ENCODE results near the gene ADAMTS4.

ADAMTS4 gene

DNA sequence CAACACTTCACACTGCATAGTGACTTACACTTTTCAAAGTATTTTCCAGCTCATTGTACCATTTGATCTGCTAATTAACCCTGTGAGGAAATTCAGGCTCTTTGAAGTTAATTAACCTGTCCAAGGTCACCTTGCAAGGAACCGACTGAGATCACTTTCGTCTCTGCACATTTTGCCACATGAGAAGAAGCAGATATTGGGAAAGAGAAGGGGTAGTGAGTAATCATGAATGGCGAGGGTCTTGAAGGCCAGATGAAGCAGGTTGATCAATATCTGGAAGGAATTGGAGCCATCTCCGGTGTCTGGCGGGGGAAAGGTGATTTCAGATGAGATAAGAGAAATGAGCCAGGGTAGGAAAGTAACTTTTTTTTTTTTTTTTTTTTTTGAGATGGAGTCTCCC is 21.1 kb upstream of the ADAMTS4 start:
- no peak for DNase-seq (ENCODE audit: low spot score)

- DNase-seq (ENCODE audit: low spot score) = no peak
These were observed 20.4 kb upstream of the ADAMTS4 start for GRCh38 chr1:161219078-161219892.

DNA sequence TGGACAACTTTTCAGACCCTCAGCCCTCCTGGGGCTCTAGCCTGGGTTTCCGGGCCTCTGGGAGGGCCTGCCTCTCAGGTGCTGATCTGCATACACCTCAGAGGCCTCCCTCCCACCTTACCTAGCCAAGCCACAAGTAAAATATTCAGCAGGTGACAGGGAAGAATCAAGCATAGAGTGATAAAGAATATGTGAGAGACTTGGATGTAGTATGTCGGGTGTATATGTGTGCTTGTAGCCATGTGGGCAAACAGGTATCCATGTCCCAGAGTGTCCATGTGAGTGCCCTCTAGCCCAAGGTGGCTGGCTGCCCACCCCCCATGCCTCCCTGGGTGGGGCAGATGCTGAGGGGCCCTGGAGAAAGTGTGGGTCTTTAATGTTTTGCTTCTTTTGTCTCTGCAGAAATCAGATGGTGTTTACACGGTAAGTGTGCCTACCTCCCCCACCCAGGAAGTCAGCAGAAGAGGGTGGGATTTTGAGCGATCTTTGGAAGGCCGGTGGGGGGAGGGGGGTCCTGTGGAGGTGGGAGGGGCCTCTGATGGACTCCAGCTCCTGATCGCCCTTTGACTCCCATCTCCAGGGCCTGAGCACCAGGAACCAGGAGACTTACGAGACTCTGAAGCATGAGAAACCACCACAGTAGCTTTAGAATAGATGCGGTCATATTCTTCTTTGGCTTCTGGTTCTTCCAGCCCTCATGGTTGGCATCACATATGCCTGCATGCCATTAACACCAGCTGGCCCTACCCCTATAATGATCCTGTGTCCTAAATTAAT is 19.6 kb upstream of the ADAMTS4 start:
- DNase-seq (ENCODE audit: low spot score) = no peak

DNA sequence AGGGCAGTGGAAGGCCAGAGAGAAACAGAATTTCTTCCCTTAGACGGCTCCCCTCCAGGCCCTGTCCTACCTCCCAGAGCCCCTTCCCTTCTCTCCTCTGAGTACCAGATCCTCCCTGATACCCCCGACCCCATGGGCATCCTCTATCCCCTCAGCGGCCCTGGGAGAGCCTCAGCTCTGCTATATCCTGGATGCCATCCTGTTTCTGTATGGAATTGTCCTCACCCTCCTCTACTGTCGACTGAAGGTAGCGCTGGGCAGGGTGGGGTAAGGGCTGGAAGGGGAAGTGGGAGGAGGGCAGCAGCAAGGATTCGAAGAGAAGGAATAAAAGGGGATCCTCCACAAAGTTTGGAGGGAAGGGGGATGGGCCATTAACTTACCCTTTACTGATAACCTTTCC is 19.0 kb upstream of the ADAMTS4 start:
- DNase-seq (ENCODE audit: low spot score) = no peak

- no peak for DNase-seq (ENCODE audit: low spot score)
These were observed 18.3 kb upstream of the ADAMTS4 start for GRCh38 chr1:161216945-161217712.

DNA sequence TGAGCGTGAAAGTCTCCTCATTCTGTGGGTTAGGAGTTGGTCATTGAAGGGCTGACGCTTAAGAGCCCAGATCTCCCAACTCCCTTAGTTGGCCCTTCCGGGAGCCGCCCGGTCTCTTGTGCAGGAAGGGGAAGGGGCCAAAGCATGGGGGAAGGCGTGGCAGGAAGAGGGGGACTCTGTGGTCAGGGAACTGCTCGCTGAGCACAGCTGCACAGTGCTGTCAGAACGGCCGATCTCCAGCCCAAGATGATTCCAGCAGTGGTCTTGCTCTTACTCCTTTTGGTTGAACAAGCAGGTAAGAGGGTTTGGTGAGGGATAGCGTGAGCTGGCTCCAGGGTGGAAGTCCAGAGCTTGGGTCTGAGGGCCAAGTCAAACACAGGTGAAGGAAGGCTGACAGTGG is 16.2 kb upstream of the ADAMTS4 start, which contains the start of gene FCER1G:
Gene FCER1G (plus strand): TSS at position 220 of the 400 bp plus-strand sequence. CDS start 27 bp downstream, at position 247.
- DNase-seq (ENCODE audit: low spot score) = no peak

GRCh38 chr1:161214369-161214768 is 15.5 kb upstream of the ADAMTS4 start:
- no peak for DNase-seq (ENCODE audit: low spot score)

DNA sequence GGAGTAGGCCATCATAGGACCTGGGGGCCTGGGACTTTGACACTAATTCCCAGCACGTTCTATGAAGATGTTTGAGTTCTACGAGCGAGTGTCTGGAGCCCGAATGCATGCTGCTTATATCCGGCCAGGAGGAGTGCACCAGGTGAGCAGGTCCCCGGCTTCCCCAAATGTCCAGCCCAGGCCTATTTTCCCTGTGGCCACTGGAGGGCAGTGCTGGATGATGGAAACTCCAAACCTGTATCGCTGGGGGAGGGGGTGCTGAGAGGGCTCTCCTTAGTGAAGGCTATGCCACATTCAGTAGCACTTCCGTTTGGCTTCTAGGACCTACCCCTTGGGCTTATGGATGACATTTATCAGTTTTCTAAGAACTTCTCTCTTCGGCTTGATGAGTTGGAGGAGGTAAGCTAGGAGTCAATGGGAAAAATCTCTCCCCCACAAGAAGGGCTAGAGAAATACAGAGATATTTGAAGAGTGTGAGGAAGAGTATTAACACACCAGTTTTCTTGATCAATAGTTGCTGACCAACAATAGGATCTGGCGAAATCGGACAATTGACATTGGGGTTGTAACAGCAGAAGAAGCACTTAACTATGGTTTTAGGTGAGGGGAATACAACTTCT is 11.0 kb upstream of the ADAMTS4 start:
- DNase-seq (ENCODE audit: low spot score) = no peak

DNA sequence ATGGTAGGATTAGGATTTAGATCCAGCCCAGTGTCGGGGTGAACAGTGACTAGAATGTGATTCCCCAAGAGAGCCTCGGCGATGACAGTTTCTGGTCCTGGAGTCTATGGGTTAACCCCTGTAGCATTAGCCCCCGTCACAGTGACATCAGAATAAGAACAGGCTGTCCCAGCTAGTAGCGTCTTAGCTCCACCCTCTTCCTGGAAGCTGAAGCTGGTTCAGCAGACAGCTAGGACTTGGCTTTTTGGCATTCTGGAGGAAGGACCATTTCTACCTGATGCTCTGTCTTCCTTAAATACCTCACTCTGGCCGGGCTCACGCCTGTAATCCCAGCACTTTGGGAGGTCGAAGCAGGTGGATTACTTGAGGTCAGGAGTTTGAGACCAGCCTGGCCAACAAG is 8.3 kb upstream of the ADAMTS4 start:
- DNase-seq (ENCODE audit: low spot score) = no peak

DNA sequence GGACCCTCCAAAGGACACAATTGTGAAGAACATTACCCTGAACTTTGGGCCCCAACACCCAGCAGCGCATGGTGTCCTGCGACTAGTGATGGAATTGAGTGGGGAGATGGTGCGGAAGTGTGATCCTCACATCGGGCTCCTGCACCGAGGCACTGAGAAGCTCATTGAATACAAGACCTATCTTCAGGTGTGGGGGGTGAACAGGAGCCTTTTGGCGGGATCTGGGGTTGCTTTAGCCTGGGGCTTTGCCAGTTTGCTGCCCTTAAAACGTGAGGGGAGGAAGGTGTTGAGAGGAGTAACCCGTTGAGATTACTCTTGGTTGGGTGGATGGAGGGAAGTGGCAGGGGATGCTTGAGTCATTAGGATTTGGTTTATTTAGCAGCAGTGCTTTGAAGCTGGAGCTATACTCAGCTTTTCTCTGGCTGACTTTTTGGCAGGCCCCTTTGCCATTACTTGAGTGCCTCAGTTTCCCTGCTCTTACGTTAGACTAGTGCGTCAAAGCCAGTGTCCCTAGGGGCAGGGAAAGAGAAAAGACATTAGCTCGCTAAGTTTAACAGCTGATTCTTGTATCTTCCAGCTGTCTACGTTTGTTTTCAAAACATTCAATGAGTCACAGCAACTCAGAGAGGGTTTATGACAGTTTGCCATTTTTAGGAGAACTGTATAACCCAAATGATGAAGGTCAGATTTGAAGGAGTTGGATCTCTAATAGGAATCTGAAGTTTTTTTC is 7.7 kb upstream of the ADAMTS4 start:
- no peak for DNase-seq (ENCODE audit: low spot score)

GRCh38 chr1:161201836-161202712 is 3.2 kb upstream of the ADAMTS4 start, which contains the start of gene NDUFS2:
Gene NDUFS2 (plus strand): TSS chr1:161202367. CDS start chr1:161202386, 19 bp downstream.
- peak; percentile 99 for DNase-seq (ENCODE audit: low spot score)

GRCh38 chr1:161200992-161201835 is 2.4 kb upstream of the ADAMTS4 start:
- DNase-seq (ENCODE audit: low spot score) = peak; percentile 61

GRCh38 chr1:161200421-161200991 is 1.7 kb upstream of the ADAMTS4 start:
- DNase-seq (ENCODE audit: low spot score) = peak; percentile 94

DNA sequence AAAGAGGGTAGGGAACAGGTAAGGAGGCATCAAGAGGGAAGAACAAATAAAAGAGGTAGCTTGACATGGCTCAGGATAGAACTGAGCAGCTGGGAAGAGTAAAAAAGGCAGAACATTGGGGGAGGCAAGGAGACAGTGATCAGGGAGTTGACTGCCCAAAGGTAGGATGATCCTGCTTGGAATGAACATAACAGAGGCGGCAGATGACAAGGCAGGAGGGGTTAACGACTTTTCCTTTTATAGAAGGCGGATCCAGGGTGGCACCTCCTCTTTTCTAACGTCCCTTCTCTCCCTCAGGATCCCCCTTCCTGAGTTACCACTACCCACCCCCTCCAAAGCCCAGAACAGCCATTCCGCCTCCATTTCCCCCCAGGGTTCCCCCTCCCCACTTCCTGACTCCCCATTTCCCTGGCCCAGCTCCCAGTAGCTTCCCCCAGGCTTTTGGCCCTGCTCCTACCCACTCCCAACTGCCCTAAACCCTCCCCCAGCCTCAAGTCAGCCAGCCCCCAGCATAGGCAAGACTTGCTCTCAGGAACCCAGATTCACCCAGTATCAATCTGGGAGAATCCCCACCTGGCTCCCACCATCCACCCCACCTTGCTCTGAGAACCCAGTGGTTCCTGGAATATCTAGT is 769 bp upstream of the ADAMTS4 start:
- DNase-seq (ENCODE audit: low spot score) = no peak

GRCh38 chr1:161198194-161198896 is 509 bp downstream of the ADAMTS4 start:
- peak; percentile 57 for DNase-seq (ENCODE audit: low spot score)

- DNase-seq (ENCODE audit: low spot score) = no peak
These were observed 1.2 kb downstream of the ADAMTS4 start for GRCh38 chr1:161197560-161198193.

All from putamen (tissue), 1 donor.